Right renal pelvis (tissue), 4 donors: ENCODE measurements around the gene NMNAT2. TPM values are rescaled to one million over a fixed set of nuclear protein-coding genes. Genes with fewer than 3 reads are reported as not detected.

Source experiments
- DNase-seq, 4 donors: peaks; one replicate each; pipeline ENCODE4 v3.0.0-alpha.2; 2013; ENCODE audit warnings: low read depth in 4 of 4, low spot score in 3 of 4, missing footprints in 1 of 4
- polyA plus RNA-seq, 4 donors: library from polyadenylated mRNA; unstranded; fragments of 120-200 nt; gene quantifications; one replicate each; pipeline ENCODE4 v1.2.1, GENCODE V29; 2013; ENCODE audit not compliant: insufficient read length in 4 of 4

NMNAT2 gene
- polyA plus RNA-seq, 4 donors: 3.4 to 4.6 (median 3.5) TPM

DNA sequence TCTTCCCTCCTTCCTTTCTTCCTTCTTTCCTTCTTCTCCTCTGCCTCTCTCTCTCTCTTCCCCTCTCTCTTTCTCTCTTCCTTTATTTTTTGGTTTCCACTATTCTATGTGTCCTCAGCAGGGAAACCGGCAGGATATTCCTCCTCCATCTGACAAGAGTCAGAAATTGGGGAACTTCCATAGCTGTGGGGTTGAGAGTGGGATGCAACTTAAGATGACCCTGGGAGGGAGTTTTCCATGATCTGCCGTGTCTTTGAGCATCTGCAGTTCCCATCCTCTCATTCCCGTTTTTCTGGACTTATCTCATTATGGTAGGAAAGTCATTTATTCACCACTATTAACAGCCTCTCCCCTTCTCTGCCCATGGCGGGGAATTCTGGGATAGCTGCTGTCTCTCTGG, 98.6 kb downstream of the NMNAT2 start:
- DNase-seq: no peak

DNA sequence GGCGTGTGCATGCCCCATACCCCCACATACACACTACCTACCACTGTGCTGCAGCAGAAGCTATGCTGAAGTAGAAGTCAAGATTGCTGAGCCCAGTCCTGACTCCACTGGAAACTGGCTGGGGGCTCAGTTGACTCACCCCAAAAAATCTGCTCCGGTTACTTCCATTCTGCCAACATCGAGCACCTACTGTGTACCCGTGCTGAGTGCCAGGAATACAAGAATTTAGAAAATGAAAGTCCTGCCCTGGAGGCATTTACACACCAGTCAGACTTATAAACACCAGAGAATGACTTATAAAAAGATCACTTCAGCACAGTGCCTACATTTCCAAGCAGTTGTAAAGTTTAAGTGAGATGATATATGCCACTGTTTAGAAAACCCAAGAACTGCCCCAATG, 99.1 kb downstream of the NMNAT2 start:
- no peak for DNase-seq

DNA sequence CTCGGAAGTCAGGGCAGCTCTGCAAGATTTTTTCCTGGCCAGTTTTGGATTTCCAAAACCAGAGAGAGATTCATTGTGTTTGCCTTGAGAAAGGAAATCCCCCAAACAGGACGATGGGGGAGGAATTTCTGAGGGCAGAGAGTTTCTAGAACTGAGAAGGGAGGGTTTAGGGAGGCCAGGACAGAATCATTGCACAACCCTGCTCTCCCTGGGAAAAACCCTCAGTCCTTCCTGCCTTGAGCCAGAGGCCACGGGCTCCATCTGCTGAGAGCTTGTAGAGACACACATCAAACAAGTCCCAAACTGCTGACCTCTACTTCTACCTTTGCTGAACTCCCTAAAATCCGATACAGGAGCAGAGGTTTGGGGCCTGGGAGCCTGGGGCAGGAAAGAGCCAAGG, 99.7 kb downstream of the NMNAT2 start:
- peak in 1 of 4 donors; percentile 64 for DNase-seq

DNA sequence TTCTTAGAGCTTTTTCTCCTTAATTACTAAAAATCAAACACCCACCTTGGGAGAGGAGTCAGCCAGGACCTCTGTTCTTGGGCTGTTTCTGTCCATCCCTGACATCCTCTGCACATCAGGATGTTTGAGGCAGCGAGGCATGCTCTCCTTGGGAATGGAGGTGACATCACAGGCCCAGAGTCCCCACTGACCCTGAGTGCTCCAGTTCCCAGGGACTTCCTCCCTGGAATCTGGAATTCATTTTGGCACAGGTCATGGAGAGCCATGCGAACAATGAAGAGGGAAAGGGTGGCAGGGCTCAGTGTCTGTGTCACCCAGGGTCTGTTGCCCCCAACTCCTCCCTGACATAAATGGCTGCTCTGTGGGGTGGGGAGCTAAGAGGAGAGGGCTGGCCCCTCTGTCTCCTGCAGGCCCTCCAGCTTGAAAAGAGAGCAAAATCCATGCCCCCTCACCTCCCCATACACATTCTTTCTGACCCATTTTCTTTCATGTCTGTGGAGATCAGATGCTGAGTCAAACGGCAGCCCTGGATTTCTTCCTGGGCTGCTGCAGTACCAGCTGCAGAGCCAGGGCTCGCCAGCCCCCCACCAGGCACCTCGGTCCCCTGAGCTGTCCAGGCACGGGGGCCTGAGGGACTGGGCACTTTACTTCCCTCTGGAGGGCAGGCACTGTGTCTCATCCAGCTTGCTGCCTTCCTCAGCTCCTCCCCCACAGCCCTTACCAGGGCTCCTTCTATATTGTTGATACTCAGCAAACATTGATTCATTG, 102.0 kb downstream of the NMNAT2 start:
- no peak for DNase-seq

DNA sequence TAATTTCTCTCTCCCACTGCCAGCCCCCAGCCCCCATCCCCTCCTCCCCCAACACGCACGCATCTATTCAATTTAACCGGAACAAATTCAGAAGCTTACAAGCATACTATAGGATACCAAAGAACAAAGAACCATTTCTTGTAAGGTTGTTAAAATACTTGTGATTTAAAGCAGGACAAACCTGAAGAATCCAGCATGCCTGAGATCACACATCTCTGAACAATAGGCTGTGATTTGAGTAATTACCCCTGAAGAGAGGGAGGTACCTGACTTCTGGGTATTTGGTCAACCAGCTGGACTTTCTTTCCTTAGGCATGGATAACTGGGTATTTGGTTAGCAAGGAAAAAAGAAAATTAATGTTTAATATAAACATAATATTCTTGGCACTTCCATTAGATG, 105.1 kb downstream of the NMNAT2 start:
- DNase-seq: no peak

DNA sequence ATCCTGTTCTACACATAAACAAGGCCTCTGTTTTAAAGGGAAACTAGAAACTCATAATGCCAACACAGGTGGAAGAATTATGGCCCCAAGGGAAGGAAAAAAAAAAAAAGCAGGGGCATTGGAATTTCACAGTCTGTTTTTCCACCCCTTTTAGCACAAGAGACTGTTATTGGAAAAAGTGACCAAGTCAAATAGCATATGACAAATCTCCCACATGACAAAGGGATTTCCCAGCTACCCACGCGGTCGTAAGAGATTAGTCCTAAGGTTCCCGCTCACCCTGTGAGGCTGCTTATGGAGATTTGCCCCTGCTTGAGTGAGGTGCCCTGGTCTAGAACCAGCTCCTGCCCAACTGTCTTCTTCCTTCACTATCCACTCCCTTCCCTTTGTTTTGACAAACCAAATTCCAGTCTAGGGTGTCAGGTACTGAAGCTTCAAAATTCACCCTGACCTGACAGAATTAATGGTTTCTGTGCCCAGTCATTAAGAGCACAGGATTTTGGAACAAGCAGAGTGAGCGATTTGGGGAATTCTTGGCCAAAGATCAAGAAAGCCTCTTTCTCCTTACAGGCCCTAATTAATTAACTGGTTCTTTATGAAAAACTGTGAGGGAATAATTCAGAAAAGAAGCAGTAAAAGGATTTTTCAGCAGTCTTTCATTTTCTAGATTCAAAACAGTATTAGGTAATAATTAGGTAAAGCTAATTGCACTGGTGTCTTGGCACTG, 107.3 kb downstream of the NMNAT2 start:
- peak in 1 of 4 donors; percentile 20 for DNase-seq

DNA sequence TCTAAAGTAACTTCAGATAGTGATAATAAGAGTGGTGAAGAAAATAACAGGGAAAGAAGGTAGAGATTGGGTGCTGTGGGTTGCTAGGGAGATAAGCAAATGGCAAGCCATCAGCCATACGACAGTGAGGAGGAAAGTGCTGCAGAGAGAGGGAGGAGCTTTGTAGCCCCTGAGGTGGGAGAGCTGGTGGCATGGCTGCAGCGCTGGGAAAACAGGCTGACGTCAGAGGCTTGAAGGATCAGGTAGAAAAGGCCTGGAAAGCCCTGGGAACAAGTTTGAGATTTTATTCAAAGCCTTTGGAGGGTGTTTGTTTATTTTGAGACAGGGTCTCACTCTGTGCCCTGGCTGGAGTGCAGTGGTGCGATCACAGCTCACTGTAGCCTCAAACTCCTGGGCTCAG, 109.5 kb downstream of the NMNAT2 start:
- no peak for DNase-seq

DNA sequence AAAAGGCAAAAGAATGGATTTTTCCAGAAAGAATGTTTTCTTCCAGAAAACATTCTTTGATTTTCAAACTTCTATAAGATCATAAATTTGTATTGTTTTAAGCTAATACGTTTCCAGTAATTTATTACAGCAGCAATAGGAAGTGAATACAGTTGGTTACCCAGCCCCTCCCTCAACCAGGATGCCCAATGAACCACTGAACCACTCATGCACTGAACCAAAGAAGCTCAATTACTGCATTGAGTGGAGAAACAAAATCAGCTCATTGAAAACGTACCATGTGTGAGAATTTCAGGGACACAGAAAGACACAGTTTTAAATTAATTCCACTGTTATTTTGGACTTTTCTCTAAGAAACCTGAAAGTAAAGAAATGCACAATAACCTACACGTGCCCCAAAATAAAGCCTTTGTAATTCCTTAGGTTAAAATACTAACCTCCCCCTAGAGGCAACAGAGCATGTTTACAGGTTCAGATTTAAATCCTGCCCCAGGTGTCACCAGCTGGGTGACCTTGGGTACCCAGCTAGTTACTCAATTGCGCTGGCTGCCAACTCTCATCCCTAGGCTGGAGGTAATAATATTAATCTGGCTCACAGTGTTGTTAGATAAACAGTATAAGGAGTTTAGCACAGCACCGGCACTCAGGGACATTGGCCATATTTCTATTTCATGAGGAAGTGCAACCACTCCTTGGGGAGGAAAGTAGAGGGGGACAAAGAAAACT, 111.7 kb downstream of the NMNAT2 start:
- peak in 1 of 4 donors; percentile 31 for DNase-seq

DNA sequence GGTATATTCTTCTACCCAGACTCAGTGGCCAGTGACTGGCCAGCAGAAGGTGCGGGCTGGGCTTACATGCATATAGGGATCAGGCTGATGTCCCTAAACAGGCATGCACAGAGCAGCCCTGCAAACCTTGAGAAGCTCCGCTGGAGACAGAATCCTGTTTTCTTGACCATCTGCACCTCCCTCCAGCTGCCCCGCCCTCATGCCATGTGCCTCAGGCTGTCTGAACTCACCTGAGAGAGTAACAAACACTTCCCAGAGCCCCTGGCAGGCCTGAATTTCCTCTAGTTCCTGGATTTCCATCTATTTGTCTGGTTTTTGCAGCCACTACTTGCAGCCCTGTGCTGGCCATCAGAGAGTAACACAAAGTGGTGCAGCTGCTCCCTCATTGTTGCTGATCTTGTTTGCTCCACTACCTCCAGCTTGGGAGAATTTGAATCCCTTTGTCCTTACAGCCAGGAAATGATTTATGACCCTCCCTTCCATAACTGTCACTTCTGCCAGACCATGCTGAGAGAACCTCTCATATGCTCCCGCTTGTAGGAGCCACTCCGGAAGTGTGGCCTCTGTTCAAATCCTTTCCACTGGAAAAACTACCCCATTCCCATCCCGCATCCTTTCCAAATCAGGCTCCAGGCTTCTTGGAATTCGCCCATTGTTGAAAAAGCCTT, 113.6 kb downstream of the NMNAT2 start:
- no peak for DNase-seq

DNA sequence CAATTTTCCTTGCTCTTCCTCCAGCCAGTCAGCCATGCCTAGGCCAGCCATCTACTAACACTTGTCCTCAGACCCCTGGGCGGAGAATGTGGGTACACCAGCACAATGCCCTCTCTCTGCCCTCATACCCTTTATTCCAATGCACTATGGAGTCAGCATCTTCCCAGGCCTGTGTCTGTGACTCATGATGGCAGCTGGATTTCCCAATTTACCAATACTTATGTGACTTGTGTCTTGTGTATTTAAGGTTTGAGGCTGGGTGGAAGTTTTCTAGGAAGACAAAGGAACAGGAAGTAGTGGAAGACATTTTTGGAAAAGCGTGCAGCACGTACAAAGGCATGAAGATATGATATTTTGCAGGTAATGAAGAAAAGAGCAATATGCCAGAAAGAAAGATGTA, 114.3 kb downstream of the NMNAT2 start:
- no peak for DNase-seq

DNA sequence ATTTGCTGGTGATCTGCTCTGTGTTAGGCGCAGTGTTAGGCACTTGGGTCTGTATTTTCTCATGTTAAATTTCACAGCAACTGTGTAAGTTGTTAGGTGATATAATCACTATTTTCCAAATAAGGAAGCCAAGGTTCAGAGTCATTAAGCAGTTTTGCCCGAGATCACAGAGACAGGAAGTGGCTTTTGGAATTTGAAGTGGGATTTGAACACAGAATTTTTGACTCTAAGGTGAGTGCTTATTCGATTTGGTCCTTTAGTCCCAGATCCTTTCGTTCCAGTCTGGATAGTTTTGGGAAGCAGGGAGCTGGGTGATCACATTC, 114.9 kb downstream of the NMNAT2 start:
- no peak for DNase-seq

DNA sequence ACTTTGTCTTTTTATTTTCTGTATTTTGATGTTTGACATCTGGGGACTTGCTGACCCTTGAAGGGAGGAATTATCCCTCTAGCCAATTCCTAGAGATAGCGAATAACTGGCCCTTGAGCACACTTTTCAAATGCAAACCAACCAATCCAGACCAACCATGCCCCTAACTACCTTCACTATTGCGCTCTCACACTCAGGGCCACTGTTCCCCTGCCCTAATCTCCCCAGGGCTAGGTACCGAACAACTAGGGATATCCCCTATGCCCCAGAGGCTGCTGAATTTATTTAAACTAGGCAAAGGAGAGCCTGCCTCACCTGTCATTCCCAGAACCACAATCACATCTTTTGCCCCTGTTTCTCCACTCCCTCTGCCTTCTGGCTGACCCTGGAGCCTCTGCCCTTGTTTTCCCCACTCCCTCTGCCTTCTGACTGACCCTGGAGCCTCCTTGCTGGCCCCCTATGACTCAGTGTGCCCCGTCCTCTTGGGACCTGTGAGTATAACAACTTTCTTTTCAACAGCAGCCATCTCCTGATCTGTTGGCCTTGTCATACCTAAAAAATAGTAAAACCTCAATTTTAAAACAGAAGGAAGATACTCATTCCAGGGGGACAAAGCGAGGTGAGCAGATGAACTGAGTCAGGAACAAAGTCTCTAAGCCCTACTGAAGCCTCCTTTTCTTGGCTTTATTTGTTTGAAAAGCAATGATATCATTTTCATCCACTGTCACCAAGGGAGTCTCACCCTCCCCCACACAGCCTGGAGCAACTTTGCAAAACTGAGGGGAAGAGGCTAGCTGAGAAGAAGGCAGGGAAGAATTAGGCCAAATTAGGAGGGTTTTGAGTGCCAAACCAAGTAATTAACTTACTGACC, 115.5 kb downstream of the NMNAT2 start:
- no peak for DNase-seq

DNA sequence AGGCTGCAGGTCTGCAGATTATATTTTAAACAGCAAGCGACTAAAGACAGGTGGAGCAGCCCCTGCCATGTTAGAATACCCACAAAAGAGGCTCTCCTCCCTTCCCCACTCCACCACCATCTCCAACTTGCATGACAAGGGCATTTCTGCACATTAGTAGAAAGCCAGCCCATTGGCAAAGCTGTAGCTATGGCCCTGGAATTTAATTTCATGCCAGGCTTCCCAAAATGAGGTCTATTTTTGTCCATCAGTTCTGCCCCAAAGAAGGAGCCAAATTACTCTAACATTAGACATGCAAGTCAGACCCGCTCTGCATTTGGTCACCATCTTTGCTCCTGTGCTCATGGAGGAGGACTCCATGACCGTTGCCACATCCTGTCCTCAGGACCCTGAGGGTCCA, 116.9 kb downstream of the NMNAT2 start:
- DNase-seq: no peak

DNA sequence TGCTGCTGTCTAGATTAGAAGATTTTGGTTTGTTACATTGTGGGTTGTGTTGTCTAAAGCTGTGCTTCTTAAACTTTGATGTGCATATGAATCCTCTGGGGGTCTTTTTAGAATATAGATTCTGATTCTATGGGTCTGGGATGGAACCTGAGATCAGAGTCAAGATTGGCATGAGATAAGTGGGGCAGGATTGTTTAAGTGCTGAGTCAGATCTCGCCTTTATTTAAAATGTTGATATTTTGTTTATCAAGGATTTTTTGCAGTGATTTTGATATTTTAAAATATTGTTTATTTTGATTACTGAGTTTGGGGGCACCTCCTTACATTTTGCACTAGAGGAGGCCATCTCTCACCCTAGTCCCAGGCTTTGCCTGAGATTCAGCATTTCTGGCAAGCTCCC, 117.4 kb downstream of the NMNAT2 start:
- no peak for DNase-seq

DNA sequence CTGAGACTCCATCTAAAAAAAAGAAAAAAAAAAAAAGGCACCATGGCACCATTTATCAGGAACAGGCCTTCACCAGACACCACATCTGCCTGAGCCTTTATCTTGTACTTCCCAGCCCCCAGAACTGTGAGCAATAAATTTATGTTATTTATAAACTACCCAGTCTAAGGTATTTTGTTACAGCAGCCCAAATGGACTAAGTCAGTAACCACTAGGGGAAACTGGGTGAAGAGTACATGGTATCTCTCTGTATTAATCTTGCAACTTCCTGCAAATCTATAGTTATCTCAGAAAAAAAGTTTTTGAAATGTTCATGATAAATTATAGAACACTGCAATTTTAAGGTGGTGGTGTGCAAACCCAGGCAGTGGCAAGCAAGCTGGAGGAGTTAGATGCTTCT, 117.8 kb downstream of the NMNAT2 start:
- no peak for DNase-seq

DNA sequence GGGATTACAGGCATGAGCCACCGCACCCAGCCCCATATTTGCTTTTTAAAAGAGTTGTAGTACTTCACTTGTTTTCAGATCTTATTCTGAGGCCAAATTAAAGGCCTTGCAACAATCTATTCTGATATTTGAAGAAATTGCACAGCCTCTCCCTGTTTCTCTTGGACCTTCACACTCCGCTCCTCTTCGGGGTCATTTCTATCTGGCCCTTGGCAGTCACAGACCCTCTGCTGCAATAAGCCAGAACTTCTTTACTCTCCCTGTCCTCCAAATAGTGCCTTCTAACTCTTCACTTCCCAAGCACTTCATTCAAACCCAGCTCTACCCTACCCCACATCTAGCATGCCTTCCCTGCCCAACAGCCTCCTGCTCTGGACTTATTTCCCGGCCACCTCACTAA, 121.4 kb downstream of the NMNAT2 start:
- DNase-seq: no peak

DNA sequence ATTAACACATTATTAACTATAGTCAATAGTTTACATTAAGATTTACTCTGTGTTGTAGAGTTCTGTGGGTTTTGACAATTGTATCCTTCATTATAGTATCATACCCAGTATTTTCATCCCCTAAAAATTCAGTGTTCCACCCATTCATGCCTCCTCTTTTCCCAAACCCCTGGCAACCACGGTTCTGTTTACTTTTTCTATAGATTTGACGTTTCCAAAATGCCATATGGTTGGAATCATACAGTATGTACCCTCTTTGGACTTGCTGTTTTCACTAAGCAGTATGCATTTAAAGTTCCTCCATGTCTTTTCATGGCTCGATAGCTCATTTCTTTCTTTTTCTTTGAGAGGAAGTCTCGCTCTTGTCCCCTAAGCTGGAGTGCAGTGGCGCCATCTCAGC, 122.7 kb downstream of the NMNAT2 start:
- no peak for DNase-seq

DNA sequence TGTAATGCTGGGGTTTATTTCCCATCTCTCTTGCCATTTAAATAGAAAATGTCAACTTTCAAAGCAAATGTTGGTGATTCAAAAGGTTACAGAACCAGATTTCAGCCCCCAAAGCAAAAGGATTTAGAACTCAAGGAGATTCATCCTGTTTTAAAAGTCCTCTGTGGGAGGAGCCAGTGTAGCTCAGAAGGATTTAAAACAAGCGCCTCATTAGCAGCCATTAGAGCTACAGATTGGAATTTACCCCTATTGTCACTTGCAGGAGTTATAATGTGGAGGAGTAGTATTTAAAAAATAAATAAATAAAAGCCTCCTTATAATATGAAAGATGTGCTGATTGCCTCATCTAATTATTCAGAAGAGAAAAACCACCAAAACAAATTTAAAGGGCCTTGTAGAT, 124.3 kb downstream of the NMNAT2 start:
- DNase-seq: no peak

DNA sequence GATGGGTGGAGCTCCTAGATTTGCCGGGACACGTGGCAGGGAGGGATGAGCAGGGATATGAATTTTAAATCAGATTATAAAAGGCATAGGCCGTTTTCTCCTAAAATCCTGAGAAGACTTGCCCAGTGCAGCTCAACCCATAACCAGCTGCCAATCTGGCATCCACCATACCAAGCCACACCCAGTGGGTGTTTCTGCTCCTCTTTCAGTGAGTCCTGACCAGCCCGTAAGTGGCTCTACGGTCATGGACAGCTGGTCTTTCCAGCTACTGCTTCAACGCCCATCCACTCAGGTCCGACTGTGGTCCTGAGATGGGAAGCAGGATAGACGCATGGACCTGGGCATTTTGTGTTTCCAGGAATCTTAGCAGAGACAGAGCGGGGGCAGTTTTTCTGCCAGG, 124.9 kb downstream of the NMNAT2 start:
- DNase-seq: no peak

DNA sequence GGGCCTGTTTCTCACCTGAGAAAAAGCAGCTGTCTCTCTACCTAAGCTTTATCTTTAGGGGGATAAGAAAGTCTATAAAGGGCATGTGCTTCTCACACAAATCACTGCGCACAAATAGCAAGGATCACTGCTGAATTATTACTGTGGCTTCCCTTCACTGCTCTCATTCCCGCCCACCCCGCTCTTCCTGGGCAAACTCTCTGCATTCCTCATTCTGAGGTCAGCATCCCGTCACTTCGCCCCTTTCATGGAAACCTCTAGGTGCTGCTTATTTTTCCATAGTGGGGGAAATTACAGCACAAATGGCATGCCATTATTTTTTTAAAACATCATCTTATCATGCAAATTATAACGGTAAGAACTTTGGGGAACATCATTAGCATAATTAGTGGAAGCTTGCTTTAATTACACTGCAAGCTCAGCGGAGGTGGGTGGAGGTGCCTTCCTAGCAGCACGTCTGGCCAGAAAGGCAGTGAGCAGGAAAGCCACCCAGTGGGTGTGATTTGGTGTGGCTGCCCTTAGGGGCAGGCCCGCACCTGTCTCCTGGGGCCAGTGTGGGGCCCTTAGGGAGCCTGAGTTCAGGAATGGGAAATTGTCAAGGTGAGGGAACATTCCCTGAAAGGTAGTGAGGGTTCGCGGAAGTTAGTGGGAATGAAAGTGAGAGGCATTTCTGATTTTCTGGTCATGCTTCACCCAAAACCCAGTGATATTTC, 126.2 kb downstream of the NMNAT2 start:
- no peak for DNase-seq
